PC-9 (cell line): ENCODE results near the gene TRIP10. TPM values are rescaled to one million over a fixed set of nuclear protein-coding genes. Genes with fewer than 3 reads are reported as not detected.
A peak's percentile ranks its signal among the peaks of the same experiment; 100 is the strongest.

ENCODE experiments used
- BruUV-seq: library from RNA; stranded (reverse); fragments of 400-500 nt; replicated peaks from 2 replicates; lab custom pipeline; 2021; lab: Mats Ljungman, UMichigan
- CTCF ChIA-PET: fragments of 300-600 bp; sonication (Branson Sonifier 250); formaldehyde crosslinking; loops from one replicate; lab custom pipeline; 2022; ENCODE audit warnings: antibody characterized with exemption; lab: Charles Lee
- POLR2A ChIA-PET: fragments of 300-600 bp; sonication (Branson Sonifier 250); formaldehyde crosslinking; loops from one replicate; lab custom pipeline; 2022; ENCODE audit warnings: antibody characterized with exemption; ENCODE audit not compliant: unreplicated experiment; lab: Charles Lee
- DNase-seq, 2 experiments: peaks; one replicate each; pipeline versions ENCODE4 v3.0.0 to v3.0.0-alpha.2; 2015 to 2022; ENCODE audit warnings: mixed read lengths in 1 of 2
- H2AFZ ChIP-seq: fragments of 200-600 bp; sonication (generic); 2 replicates; pipeline ENCODE4 v1.8.1; 2017; ENCODE audit warnings: antibody characterized with exemption
- H3F3A ChIP-seq: fragments of 200-600 bp; sonication (generic); 2 replicates; pipeline ENCODE4 v1.8.1; 2017; ENCODE audit warnings: antibody characterized with exemption, mild to moderate bottlenecking, low read depth; ENCODE audit not compliant: insufficient read depth
- H3K27ac ChIP-seq: fragments of 200-600 bp; sonication (generic); 2 replicates; pipeline ENCODE4 v1.6.1; 2016; ENCODE audit warnings: mixed run types
- H3K27me3 ChIP-seq: fragments of 200-600 bp; sonication (generic); 2 replicates; pipeline ENCODE4 v1.6.1; 2016; ENCODE audit warnings: low read depth, mixed run types; ENCODE audit not compliant: insufficient read depth
- H3K36me3 ChIP-seq: fragments of 200-600 bp; sonication (generic); 2 replicates; pipeline ENCODE4 v1.6.1; 2016; ENCODE audit warnings: low read depth, mixed run types
- H3K4me1 ChIP-seq: fragments of 200-600 bp; sonication (generic); replicated peaks from 2 replicates; pipeline ENCODE4 v1.6.1; 2016; ENCODE audit warnings: mixed run types; ENCODE audit not compliant: insufficient read depth
- H3K4me2 ChIP-seq: fragments of 200-600 bp; sonication (generic); 2 replicates; pipeline ENCODE4 v1.6.1; 2017; ENCODE audit warnings: mixed run types
- H3K4me3 ChIP-seq: fragments of 200-600 bp; sonication (generic); 2 replicates; pipeline ENCODE4 v1.6.1; 2016; ENCODE audit warnings: mixed run types
- H3K79me2 ChIP-seq: fragments of 200-600 bp; sonication (generic); 2 replicates; pipeline ENCODE4 v1.6.1; 2017; ENCODE audit warnings: low read depth, mixed run types
- H3K9me2 ChIP-seq: fragments of 200-600 bp; sonication (generic); 2 replicates; pipeline ENCODE4 v1.8.1; 2017; ENCODE audit warnings: mild to moderate bottlenecking; ENCODE audit not compliant: insufficient read depth
- H3K9me3 ChIP-seq: fragments of 200-600 bp; sonication (generic); 2 replicates; pipeline ENCODE4 v1.8.1; 2016; ENCODE audit warnings: low read depth; ENCODE audit not compliant: insufficient read depth
- H4K20me1 ChIP-seq: fragments of 200-600 bp; sonication (generic); 2 replicates; pipeline ENCODE4 v1.8.1; 2017; ENCODE audit not compliant: insufficient read depth
- EZH2 ChIP-seq: fragments of 200-600 bp; sonication (generic); IDR thresholded peaks from 2 replicates; pipeline ENCODE4 v1.8.0; 2017; ENCODE audit warnings: antibody characterized with exemption, low read depth
- intact Hi-C: fragments of 100-400 bp; cut with micrococcal nuclease; formaldehyde crosslinking; loops from one replicate; pipeline ENCODE4 v1.10.0; 2022; ENCODE audit not compliant: unreplicated experiment
- total RNA-seq: library from RNA; stranded (reverse); gene quantifications from 2 replicates; pipeline ENCODE4 v1.2.3, GENCODE V29; 2021
- TF ChIP-seq, protein P1 (sequence below): fragments of 200-600 bp; sonication (generic); conservative IDR thresholded peaks from 2 replicates; pipeline ENCODE4 v1.6.1; 2017; ENCODE audit warnings: mixed run types, antibody characterized with exemption, mild to moderate bottlenecking, moderate library complexity

TRIP10 gene
- total RNA-seq, 1 experiment from 2014 or later: 84.3 TPM

- Histone ChIP-seq H3K36me3 (no peaks in the 10 kb centered on the region), H3K9me2 (no peaks in the 10 kb centered on the region), H3K4me2 (no peak overlapping the region), H3K79me2 (no peaks in the 10 kb centered on the region), H3F3A (no peaks in the 10 kb centered on the region), H3K27ac (no peak overlapping the region), H3K9me3 (no peaks in the 10 kb centered on the region), H3K27me3 (no peaks in the 10 kb centered on the region), H2AFZ (no peak overlapping the region), H3K4me3 (no peak overlapping the region), H3K4me1 (peaks cover 6% of the 10 kb centered on the region; the same call in 1 of the 2 replicates), H4K20me1 (no peaks in the 10 kb centered on the region)
- POLR2A ChIA-PET: no interaction called here
- CTCF ChIA-PET: no interaction called here
- intact Hi-C loops: no loop called here
- no TSS peak for BruUV-seq
- DNase-seq: no peak
- no peak for TF ChIP-seq EZH2
- TF ChIP-seq, protein P1, sequence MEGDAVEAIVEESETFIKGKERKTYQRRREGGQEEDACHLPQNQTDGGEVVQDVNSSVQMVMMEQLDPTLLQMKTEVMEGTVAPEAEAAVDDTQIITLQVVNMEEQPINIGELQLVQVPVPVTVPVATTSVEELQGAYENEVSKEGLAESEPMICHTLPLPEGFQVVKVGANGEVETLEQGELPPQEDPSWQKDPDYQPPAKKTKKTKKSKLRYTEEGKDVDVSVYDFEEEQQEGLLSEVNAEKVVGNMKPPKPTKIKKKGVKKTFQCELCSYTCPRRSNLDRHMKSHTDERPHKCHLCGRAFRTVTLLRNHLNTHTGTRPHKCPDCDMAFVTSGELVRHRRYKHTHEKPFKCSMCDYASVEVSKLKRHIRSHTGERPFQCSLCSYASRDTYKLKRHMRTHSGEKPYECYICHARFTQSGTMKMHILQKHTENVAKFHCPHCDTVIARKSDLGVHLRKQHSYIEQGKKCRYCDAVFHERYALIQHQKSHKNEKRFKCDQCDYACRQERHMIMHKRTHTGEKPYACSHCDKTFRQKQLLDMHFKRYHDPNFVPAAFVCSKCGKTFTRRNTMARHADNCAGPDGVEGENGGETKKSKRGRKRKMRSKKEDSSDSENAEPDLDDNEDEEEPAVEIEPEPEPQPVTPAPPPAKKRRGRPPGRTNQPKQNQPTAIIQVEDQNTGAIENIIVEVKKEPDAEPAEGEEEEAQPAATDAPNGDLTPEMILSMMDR: no peak
Measured at GRCh38 chr19:6787393-6787792, 47.9 kb downstream of the TRIP10 start.

DNA sequence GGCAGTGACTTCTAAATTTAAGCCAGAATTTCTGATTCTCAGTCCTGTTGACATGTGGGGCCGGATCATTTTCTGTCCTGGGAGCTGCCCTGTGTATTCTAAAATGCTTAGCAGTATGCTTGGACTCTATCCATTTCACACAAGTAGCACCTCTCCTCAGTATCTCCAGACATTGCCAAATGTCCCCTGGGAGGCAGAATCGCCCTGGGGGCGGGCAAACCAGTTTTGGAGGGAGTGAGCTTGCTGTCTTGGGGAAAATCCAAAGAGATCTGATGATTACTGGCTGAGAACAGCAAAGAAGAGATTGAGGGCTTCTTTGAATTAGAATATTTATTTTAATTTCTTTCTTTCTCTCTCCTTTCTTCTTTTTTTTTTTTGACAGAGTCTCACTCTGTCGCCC, 49.4 kb downstream of the TRIP10 start:
- Histone ChIP-seq H4K20me1 (no peaks in the 10 kb centered on the region), H3K4me3 (no peak overlapping the region), H3K4me1 (peaks cover 6% of the 10 kb centered on the region; the same call in 1 of the 2 replicates), H2AFZ (no peak overlapping the region), H3K79me2 (no peaks in the 10 kb centered on the region), H3K4me2 (no peak overlapping the region), H3F3A (no peaks in the 10 kb centered on the region), H3K9me2 (no peaks in the 10 kb centered on the region), H3K36me3 (no peaks in the 10 kb centered on the region), H3K27me3 (no peaks in the 10 kb centered on the region), H3K9me3 (no peaks in the 10 kb centered on the region), H3K27ac (no peak overlapping the region)
- DNase-seq: peak in 1 of 2 experiments; percentile 42
- ChIA-PET CTCF (no interaction called here), POLR2A (interaction anchor here (0.7 kb wide), 1 partner anchor 804 kb away, joined by 6 read pairs; no protein-coding TSS in a partner anchor)
- no peak for TF ChIP-seq EZH2
- TF ChIP-seq, protein P1: no peak
- intact Hi-C loops: no loop called here
- BruUV-seq: no TSS peak

GRCh38 chr19:6790194-6791128, 51.0 kb downstream of the TRIP10 start:
- no peak for DNase-seq
- no peaks in the 10 kb centered on the region for H4K20me1 ChIP-seq
- no peak overlapping the region for H3K4me3 ChIP-seq
- POLR2A ChIA-PET: no interaction called here
- intact Hi-C loops: no loop called here
- H3K27me3 ChIP-seq: no peaks in the 10 kb centered on the region
- no peaks in the 10 kb centered on the region for H3K79me2 ChIP-seq
- H3K9me3 ChIP-seq: no peaks in the 10 kb centered on the region
- no TSS peak for BruUV-seq
- peaks cover 6% of the 10 kb centered on the region; the same call in 1 of the 2 replicates for H3K4me1 ChIP-seq
- H2AFZ ChIP-seq: no peak overlapping the region
- no peak overlapping the region for H3K27ac ChIP-seq
- no peak for TF ChIP-seq EZH2
- TF ChIP-seq, protein P1: no peak
- no peaks in the 10 kb centered on the region for H3K36me3 ChIP-seq
- H3F3A ChIP-seq: no peaks in the 10 kb centered on the region
- no peak overlapping the region for H3K4me2 ChIP-seq
- no peaks in the 10 kb centered on the region for H3K9me2 ChIP-seq
- CTCF ChIA-PET: no interaction called here
